Smooth muscle cell (in vitro differentiated cells): ENCODE measurements around the gene WIZ. TPM values are rescaled to one million over a fixed set of nuclear protein-coding genes. Genes with fewer than 3 reads are reported as not detected.

ENCODE experiments used
- DNase-seq: peaks from one replicate; lab custom pipeline; 2025; ENCODE audit not compliant: unreplicated experiment; lab: John Stamatoyannopoulos, UW
- H2AFZ ChIP-seq: fragments of 200-600 bp; sonication (generic); 2 replicates; pipeline ENCODE4 v1.6.0; 2016; ENCODE audit warnings: antibody characterized with exemption, low read depth, mild to moderate bottlenecking
- H3F3A ChIP-seq: fragments of 200-600 bp; sonication (generic); 2 replicates; pipeline ENCODE4 v1.6.0; 2017; ENCODE audit warnings: antibody characterized with exemption, low read depth
- H3K27ac ChIP-seq: fragments of 200-600 bp; sonication (generic); 2 replicates; pipeline ENCODE4 v1.5.1; 2016; ENCODE audit warnings: low read depth, mild to moderate bottlenecking
- H3K27me3 ChIP-seq: fragments of 200-600 bp; sonication (generic); 2 replicates; pipeline ENCODE4 v1.6.1; 2016; ENCODE audit warnings: low read depth, mild to moderate bottlenecking
- H3K36me3 ChIP-seq: fragments of 200-600 bp; sonication (generic); 2 replicates; pipeline ENCODE4 v1.5.1; 2016; ENCODE audit warnings: low read depth
- H3K4me1 ChIP-seq: fragments of 200-600 bp; sonication (generic); 2 replicates; pipeline ENCODE4 v1.5.1; 2016; ENCODE audit warnings: low read depth
- H3K4me2 ChIP-seq: fragments of 200-600 bp; sonication (generic); 2 replicates; pipeline ENCODE4 v1.6.0; 2016; ENCODE audit warnings: mild to moderate bottlenecking
- H3K4me3 ChIP-seq: fragments of 200-600 bp; sonication (generic); 2 replicates; pipeline ENCODE4 v1.5.1; 2016; ENCODE audit warnings: mild to moderate bottlenecking
- H3K79me2 ChIP-seq: fragments of 200-600 bp; sonication (generic); 2 replicates; pipeline ENCODE4 v1.6.0; 2016; ENCODE audit warnings: low read depth, mild to moderate bottlenecking
- H3K9ac ChIP-seq: fragments of 200-600 bp; sonication (generic); 2 replicates; pipeline ENCODE4 v1.6.0; 2016; ENCODE audit warnings: low read depth
- H3K9me3 ChIP-seq: fragments of 200-600 bp; sonication (generic); replicated peaks from 2 replicates; pipeline ENCODE4 v1.5.1; 2016; ENCODE audit warnings: low read depth
- H4K20me1 ChIP-seq: fragments of 200-600 bp; sonication (generic); 2 replicates; pipeline ENCODE4 v1.6.0; 2016; ENCODE audit warnings: low read depth
- WGBS: methylation state at CpG from one replicate; pipeline ENCODE4 v1.1.7; 2016; ENCODE audit warnings: low lambda C conversion rate; 5-methylcytosine and 5-hydroxymethylcytosine counted together
- polyA plus RNA-seq: library from polyadenylated mRNA; unstranded; fragments of >200 nt; fragmentation: Nextera tagmentation; extraction: Ambion mirVana; gene quantifications from 2 replicates; pipeline ENCODE4 v1.2.1, GENCODE V29; 2016
- total RNA-seq: library from RNA; depleted of rRNA; stranded (reverse); fragments of >200 nt; gene quantifications from 2 replicates; pipeline ENCODE4 v1.2.3, GENCODE V29; 2014
- TF ChIP-seq, protein P1 (sequence below): fragments of 200-600 bp; sonication (generic); IDR thresholded peaks from 2 replicates; pipeline ENCODE4 v1.5.1; 2017; ENCODE audit warnings: borderline replicate concordance, mild to moderate bottlenecking, antibody characterized with exemption; ENCODE audit not compliant: insufficient read depth, poor library complexity, severe bottlenecking

WIZ gene, protein sequence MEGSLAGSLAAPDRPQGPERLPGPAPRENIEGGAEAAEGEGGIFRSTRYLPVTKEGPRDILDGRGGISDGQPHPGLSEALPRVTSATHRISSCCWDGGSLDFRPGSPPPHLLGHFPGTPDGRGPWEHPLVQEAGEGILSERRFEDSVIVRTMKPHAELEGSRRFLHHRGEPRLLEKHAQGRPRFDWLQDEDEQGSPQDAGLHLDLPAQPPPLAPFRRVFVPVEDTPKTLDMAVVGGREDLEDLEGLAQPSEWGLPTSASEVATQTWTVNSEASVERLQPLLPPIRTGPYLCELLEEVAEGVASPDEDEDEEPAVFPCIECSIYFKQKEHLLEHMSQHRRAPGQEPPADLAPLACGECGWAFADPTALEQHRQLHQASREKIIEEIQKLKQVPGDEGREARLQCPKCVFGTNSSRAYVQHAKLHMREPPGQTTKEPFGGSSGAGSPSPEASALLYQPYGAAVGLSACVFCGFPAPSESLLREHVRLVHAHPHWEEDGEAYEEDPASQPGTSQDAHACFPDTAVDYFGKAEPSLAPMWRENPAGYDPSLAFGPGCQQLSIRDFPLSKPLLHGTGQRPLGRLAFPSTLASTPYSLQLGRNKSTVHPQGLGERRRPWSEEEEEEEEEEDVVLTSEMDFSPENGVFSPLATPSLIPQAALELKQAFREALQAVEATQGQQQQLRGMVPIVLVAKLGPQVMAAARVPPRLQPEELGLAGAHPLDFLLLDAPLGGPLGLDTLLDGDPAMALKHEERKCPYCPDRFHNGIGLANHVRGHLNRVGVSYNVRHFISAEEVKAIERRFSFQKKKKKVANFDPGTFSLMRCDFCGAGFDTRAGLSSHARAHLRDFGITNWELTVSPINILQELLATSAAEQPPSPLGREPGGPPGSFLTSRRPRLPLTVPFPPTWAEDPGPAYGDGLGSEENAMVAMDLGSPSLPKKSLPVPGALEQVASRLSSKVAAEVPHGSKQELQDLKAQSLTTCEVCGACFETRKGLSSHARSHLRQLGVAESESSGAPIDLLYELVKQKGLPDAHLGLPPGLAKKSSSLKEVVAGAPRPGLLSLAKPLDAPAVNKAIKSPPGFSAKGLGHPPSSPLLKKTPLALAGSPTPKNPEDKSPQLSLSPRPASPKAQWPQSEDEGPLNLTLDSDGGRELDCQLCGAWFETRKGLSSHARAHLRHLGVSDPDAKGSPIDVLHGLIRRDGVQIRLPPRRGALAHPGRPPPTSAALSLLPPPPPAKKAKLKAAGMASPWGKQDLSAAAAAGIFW (N-terminal part only)
- total RNA-seq (13.5 and 23.1 TPM in 2 replicates), polyA plus RNA-seq (40.5 and 41.5 TPM in 2 replicates)

GRCh38 chr19:15449620-15450527, at the start of gene WIZ:
TSS of gene WIZ (minus strand) at chr19:15449956. CDS start at chr19:15448307, 1,649 bp downstream.
- H3K27ac ChIP-seq = peak within 1 kb of the TSS; percentile 19
- H3K4me3 ChIP-seq = peak within 1 kb of the TSS; percentile 65
- 1% methylated on average over 11 of the region's 77 CpGs for whole genome bisulfite sequencing
- TF ChIP-seq, protein P1, sequence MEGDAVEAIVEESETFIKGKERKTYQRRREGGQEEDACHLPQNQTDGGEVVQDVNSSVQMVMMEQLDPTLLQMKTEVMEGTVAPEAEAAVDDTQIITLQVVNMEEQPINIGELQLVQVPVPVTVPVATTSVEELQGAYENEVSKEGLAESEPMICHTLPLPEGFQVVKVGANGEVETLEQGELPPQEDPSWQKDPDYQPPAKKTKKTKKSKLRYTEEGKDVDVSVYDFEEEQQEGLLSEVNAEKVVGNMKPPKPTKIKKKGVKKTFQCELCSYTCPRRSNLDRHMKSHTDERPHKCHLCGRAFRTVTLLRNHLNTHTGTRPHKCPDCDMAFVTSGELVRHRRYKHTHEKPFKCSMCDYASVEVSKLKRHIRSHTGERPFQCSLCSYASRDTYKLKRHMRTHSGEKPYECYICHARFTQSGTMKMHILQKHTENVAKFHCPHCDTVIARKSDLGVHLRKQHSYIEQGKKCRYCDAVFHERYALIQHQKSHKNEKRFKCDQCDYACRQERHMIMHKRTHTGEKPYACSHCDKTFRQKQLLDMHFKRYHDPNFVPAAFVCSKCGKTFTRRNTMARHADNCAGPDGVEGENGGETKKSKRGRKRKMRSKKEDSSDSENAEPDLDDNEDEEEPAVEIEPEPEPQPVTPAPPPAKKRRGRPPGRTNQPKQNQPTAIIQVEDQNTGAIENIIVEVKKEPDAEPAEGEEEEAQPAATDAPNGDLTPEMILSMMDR = no peak
- no peak within 1 kb of the TSS for H3K9ac ChIP-seq
- H3K9me3 ChIP-seq = no peaks in the 10 kb centered on the region
- no peaks in the 10 kb centered on the region for H3K4me1 ChIP-seq
- H3K27me3 ChIP-seq = peaks cover 14% of the 10 kb centered on the region
- peak within 1 kb of the TSS; percentile 90 for H2AFZ ChIP-seq
- no peaks in the 10 kb centered on the region for H3K79me2 ChIP-seq
- no peaks in the 10 kb centered on the region for H4K20me1 ChIP-seq
- peak; percentile 72 for DNase-seq
- peak within 1 kb of the TSS; percentile 98 for H3K4me2 ChIP-seq
- peaks cover 15% of the 10 kb centered on the region for H3F3A ChIP-seq
- H3K36me3 ChIP-seq = no peaks in the 10 kb centered on the region

- H3K79me2 ChIP-seq = no peaks in the 10 kb centered on the region
- H3K4me3 ChIP-seq = no peak overlapping the region
- WGBS = 74% methylated on average over 6 of the region's 6 CpGs
- H3K36me3 ChIP-seq = no peaks in the 10 kb centered on the region
- no peaks in the 10 kb centered on the region for H3K4me1 ChIP-seq
- no peaks in the 10 kb centered on the region for H3K9me3 ChIP-seq
- no peak for DNase-seq
- no peak overlapping the region for H3K27ac ChIP-seq
- no peak overlapping the region for H3K9ac ChIP-seq
- no peak overlapping the region for H2AFZ ChIP-seq
- no peaks in the 10 kb centered on the region for H4K20me1 ChIP-seq
- no peaks in the 10 kb centered on the region for H3K27me3 ChIP-seq
- H3K4me2 ChIP-seq = no peak overlapping the region
- H3F3A ChIP-seq = no peaks in the 10 kb centered on the region
- TF ChIP-seq, protein P1 = no peak
Measured at GRCh38 chr19:15498910-15499309, 49.2 kb upstream of the WIZ start.

GRCh38 chr19:15498156-15498858, 48.6 kb upstream of the WIZ start:
- no peak overlapping the region for H3K9ac ChIP-seq
- DNase-seq = no peak
- no peak overlapping the region for H2AFZ ChIP-seq
- no peaks in the 10 kb centered on the region for H3K36me3 ChIP-seq
- no peak overlapping the region for H3K4me3 ChIP-seq
- no peaks in the 10 kb centered on the region for H3K4me1 ChIP-seq
- no peaks in the 10 kb centered on the region for H3K9me3 ChIP-seq
- no peaks in the 10 kb centered on the region for H3F3A ChIP-seq
- no peaks in the 10 kb centered on the region for H3K27me3 ChIP-seq
- H4K20me1 ChIP-seq = no peaks in the 10 kb centered on the region
- TF ChIP-seq, protein P1 = no peak
- 75% methylated on average over 10 of the region's 10 CpGs for WGBS
- no peaks in the 10 kb centered on the region for H3K79me2 ChIP-seq
- no peak overlapping the region for H3K27ac ChIP-seq
- no peak overlapping the region for H3K4me2 ChIP-seq
